ENCODE data around the gene CTNNA3. TPM values are rescaled to one million over a fixed set of nuclear protein-coding genes. Genes with fewer than 3 reads are reported as not detected.

CTNNA3 gene
- total RNA-seq, 2 donors from 2014 or later = not detected

DNA sequence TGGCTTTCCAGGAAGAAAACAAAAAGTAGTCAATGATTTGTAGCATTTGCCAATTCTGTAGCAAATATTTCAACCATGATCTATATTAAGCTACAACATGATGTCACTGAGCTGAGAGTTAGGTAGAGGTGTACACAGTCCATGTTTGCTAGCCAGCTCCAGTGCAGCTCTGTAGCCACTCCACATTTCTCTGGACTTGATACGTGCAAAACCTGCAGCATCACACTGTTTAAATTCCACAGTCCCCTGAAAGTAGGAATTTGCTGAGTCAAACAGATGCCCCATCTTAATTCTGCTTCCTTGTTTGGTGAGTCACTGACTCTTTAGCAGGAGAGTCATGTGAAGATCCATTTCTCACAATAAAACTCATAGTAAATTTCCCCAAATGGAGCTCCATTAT, 859.9 kb downstream of the CTNNA3 start:
- H3K27ac Mint-ChIP-seq = no peak overlapping the region
- H3K9me3 Mint-ChIP-seq = peaks cover 6% of the 10 kb centered on the region
- H3K4me1 Mint-ChIP-seq (ENCODE audit: low read depth in 2 of 2) = no peaks in the 10 kb centered on the region
- H3K27me3 Mint-ChIP-seq = no peaks in the 10 kb centered on the region
- ATAC-seq (no peak), DNase-seq (ENCODE audit: low spot score) (no peak)
- H3K36me3 Mint-ChIP-seq = no peaks in the 10 kb centered on the region
- H3K4me3 Mint-ChIP-seq = no peak overlapping the region

DNA sequence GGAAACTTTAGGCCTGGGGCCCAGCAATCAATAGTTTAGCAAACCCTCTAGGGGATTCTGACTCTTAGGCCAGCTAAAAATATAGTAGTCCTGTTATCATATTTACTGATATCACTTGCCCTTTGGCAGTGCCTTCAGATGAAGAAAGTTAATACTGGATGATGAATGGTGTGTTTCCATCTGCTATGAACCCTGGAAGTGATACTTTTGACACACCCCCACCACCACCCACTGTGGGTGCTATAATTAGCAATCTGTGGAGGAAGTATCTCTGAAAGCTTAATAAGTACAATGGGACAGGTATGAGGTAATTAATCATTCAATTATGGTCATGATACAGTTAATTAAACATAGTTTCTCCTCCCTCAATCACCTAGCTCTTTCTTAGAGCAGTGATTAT, 860.6 kb downstream of the CTNNA3 start:
- Mint-ChIP-seq H3K27me3 (no peaks in the 10 kb centered on the region), H3K9me3 (peaks cover 9% of the 10 kb centered on the region), H3K36me3 (no peaks in the 10 kb centered on the region), H3K4me3 (no peak overlapping the region), H3K4me1 (ENCODE audit: low read depth in 2 of 2) (no peaks in the 10 kb centered on the region), H3K27ac (no peak overlapping the region)
- DNase-seq (ENCODE audit: low spot score) (no peak), ATAC-seq (no peak)

DNA sequence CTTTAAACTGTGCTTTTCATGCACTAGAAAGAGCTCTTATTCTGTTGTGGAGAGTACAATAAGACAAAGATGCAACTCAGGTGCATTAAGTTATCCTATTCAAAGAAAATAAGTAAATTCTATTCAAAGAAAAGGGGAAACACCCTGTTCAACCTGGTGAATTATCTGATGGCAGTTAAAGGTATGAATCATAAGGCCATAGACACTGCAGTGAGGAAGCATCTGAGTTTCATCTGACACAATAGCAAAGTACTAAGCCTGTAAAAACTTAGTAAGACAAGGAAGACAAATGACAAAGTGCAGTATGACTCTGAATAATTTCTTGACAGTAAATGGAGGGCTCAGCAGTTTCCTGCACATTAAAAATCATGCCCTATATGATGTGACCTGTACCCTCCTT, 861.2 kb downstream of the CTNNA3 start:
- Mint-ChIP-seq H3K27me3 (no peaks in the 10 kb centered on the region), H3K9me3 (peaks cover 9% of the 10 kb centered on the region), H3K27ac (no peak overlapping the region), H3K36me3 (no peaks in the 10 kb centered on the region), H3K4me1 (ENCODE audit: low read depth in 2 of 2) (no peaks in the 10 kb centered on the region), H3K4me3 (no peak overlapping the region)
- no peak for ATAC-seq
- DNase-seq (ENCODE audit: low spot score) = no peak

DNA sequence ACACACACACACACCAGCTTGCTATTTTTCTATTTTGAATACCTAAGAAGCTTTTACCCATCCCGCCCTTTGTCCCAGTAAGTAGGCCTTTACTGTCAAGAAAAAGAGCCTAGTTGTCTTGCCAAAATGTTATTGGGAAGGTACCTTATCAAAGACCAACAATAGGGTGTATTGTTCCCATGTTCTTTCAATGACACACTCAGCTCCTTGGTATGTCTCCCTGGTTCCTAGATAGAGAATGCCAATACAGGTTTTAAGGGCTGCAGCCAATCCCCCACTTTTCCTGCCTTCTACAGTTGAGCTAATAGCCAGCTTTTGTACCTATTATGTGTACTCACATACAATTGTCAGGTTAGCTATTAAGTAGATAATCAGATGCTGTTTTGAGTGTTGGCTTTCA, 862.1 kb downstream of the CTNNA3 start:
- Mint-ChIP-seq H3K36me3 (no peaks in the 10 kb centered on the region), H3K27me3 (no peaks in the 10 kb centered on the region), H3K4me3 (no peak overlapping the region), H3K27ac (no peak overlapping the region), H3K9me3 (peaks cover 9% of the 10 kb centered on the region), H3K4me1 (ENCODE audit: low read depth in 2 of 2) (no peaks in the 10 kb centered on the region)
- DNase-seq (ENCODE audit: low spot score) (no peak), ATAC-seq (no peak)

DNA sequence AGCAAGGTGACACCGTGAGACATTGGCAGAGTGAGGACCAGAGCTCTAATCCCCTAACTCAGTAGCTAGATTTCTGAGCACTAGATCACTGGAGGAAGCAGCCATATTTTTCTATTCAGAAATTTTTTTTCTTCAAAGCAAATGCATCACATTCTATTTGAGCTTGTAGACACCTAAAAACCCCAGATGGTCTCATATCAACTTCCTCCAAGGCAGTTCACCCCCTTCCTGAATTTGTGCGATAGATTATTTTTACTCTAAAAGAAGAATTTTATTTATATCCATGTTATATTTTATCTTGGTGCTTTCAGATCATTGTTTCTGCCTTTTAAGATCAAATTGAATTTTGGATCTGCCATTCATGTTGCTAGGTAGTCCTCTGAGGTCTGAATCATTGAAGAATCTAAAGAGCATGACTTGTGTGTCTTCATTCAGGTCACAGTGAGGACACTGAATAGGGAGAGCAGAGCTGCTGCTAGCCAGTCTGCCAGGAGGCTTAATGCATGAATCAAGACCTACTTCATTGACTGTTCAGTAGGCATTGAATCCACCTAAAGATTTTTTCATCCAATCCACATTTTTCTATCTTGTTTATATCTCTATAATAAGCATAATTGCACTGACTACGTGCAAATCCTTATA, 863.1 kb downstream of the CTNNA3 start:
- H3K27me3 Mint-ChIP-seq = no peaks in the 10 kb centered on the region
- DNase-seq (ENCODE audit: low spot score) = no peak
- no peaks in the 10 kb centered on the region for H3K36me3 Mint-ChIP-seq
- H3K4me1 Mint-ChIP-seq (ENCODE audit: low read depth in 2 of 2) = no peaks in the 10 kb centered on the region
- no peak overlapping the region for H3K4me3 Mint-ChIP-seq
- ATAC-seq = no peak
- peaks cover 10% of the 10 kb centered on the region for H3K9me3 Mint-ChIP-seq
- no peak overlapping the region for H3K27ac Mint-ChIP-seq

DNA sequence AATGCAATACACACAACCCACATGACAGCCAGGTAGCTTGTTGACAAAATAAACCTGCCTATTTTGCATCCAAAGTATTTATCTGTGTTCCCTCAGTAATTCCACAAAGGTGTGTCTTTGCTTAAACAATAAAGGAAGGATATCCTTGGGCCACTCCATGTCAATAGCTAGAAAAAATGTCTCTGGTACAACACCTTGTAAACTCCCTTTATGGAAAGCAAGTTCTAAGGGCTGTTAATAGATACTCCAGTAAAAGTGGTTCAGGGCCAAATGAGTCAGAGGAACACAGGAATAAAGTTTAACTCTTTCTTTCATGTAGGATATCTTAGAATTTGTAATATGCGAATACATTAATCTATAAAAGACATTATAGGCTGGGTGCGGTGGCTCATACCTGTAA, 867.0 kb downstream of the CTNNA3 start:
- Mint-ChIP-seq H3K9me3 (peaks cover 16% of the 10 kb centered on the region), H3K36me3 (no peaks in the 10 kb centered on the region), H3K27ac (no peak overlapping the region), H3K4me3 (no peak overlapping the region), H3K27me3 (no peaks in the 10 kb centered on the region), H3K4me1 (ENCODE audit: low read depth in 2 of 2) (no peaks in the 10 kb centered on the region)
- DNase-seq (ENCODE audit: low spot score) = no peak
- no peak for ATAC-seq

DNA sequence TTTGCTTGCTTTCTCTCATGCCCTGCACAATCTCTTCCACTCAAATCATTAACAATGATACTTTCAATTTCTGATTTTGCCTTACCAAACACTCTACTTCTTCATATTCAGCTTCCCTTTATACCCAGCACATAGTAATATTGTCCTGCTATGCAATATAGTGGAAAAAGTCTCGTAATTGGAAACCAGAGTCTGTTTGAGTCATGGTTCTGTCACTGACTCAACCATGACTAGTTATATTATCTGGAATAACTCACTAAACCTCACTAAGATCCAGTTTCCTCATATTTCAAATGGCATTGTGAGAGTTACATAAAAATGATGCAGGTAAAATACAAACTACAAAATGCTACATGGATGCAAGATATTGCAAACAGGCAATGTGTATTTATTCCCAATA, 868.6 kb downstream of the CTNNA3 start:
- H3K4me1 Mint-ChIP-seq (ENCODE audit: low read depth in 2 of 2) = no peaks in the 10 kb centered on the region
- H3K9me3 Mint-ChIP-seq = peaks cover 19% of the 10 kb centered on the region
- DNase-seq (ENCODE audit: low spot score) (no peak), ATAC-seq (no peak)
- no peak overlapping the region for H3K4me3 Mint-ChIP-seq
- H3K36me3 Mint-ChIP-seq = no peaks in the 10 kb centered on the region
- no peaks in the 10 kb centered on the region for H3K27me3 Mint-ChIP-seq
- H3K27ac Mint-ChIP-seq = no peak overlapping the region

DNA sequence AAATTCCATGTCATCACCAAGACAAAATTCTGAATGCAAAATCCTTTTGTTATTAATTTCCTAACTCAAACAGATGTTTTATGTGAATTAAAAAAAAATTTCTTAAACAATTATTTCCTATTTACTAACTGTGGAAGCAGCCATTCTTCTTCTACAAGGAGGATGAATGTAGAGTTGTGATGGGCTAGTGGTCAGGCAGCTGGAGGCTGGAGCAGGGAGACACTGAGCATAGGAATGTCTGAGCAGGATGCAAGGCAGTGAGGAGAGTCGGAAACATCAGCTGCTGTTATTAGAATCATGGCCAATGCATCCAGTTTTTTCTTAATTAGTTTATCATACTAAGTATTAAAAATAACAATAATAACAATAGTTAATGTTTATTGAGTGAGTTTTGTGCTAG, 872.7 kb downstream of the CTNNA3 start:
- no peak overlapping the region for H3K4me3 Mint-ChIP-seq
- ATAC-seq = no peak

DNA sequence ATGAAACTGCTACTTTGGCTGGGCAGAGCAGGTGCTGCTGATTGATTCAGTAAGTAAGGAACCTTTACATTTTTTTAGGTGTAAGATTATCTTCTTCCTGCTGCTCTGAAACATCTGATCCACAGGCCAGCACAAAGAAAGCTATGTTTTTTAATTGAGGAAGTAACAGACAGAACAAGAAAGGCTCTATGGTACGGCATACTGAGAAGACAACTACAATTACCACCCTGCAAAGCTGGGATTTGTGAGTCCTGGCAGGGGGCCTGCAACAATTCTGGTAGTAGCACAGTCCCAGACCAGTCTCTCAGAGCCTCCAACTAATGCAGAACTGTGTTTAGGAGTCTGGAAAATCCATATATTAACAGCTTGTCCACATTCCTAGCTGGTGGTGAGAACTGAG, 873.2 kb downstream of the CTNNA3 start:
- H3K27ac Mint-ChIP-seq = no peak overlapping the region
- peaks cover 8% of the 10 kb centered on the region for H3K9me3 Mint-ChIP-seq
- no peak for ATAC-seq
- no peaks in the 10 kb centered on the region for H3K27me3 Mint-ChIP-seq
- no peak overlapping the region for H3K4me3 Mint-ChIP-seq
- no peaks in the 10 kb centered on the region for H3K4me1 Mint-ChIP-seq (ENCODE audit: low read depth in 2 of 2)
- DNase-seq (ENCODE audit: low spot score) = no peak
- H3K36me3 Mint-ChIP-seq = no peaks in the 10 kb centered on the region

More for the DNA sequence above, 872.7 kb downstream of the CTNNA3 start:
- Mint-ChIP-seq H3K9me3 (peaks cover 10% of the 10 kb centered on the region), H3K4me1 (ENCODE audit: low read depth in 2 of 2) (no peaks in the 10 kb centered on the region), H3K36me3 (no peaks in the 10 kb centered on the region), H3K27ac (no peak overlapping the region), H3K27me3 (no peaks in the 10 kb centered on the region)
- DNase-seq (ENCODE audit: low spot score) = no peak

DNA sequence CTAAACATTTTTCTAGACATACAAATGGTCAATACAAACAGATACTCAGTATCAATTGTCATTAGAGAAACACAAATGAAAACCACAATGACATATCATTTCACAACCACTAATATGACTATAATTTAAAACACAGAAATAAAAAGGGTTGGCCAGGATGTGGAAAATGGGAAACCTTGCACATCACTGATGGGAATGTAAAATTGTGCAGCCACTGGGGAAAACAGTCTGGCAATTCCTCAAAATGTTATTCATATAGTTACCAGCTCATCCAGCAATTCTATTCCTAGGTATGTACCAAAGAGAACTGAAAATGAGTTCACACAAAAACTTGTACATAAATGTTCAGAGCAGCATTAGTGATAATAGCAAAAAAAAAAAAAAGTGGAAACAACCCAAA, 876.3 kb downstream of the CTNNA3 start:
- Mint-ChIP-seq H3K27ac (no peak overlapping the region), H3K4me1 (ENCODE audit: low read depth in 2 of 2) (no peaks in the 10 kb centered on the region), H3K27me3 (no peaks in the 10 kb centered on the region), H3K36me3 (no peaks in the 10 kb centered on the region), H3K9me3 (peaks cover 3% of the 10 kb centered on the region), H3K4me3 (no peak overlapping the region)
- no peak for DNase-seq (ENCODE audit: low spot score)
- no peak for ATAC-seq

DNA sequence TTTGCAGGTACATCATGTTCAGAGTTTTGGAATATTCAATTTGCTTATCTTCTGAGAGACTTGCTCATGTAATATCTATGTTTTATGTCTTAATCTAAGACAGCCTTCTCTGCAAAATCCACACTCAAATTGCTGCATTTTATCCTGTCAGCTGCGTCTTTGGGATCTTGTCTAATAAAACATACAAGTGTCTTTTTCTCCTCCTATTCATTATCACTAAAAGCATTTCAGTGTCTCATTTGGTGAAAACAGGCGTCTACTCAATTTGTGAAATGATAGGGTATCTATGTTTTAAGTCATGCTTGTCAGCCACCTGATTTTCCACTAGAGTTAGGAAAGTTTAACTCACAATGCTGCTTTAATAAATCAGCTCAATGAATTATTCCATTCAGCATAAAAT, 882.9 kb downstream of the CTNNA3 start:
- H3K36me3 Mint-ChIP-seq = no peaks in the 10 kb centered on the region
- ATAC-seq (no peak), DNase-seq (ENCODE audit: low spot score) (no peak)
- no peak overlapping the region for H3K27ac Mint-ChIP-seq
- no peaks in the 10 kb centered on the region for H3K4me1 Mint-ChIP-seq (ENCODE audit: low read depth in 2 of 2)
- no peaks in the 10 kb centered on the region for H3K27me3 Mint-ChIP-seq
- peaks cover 14% of the 10 kb centered on the region for H3K9me3 Mint-ChIP-seq
- no peak overlapping the region for H3K4me3 Mint-ChIP-seq

DNA sequence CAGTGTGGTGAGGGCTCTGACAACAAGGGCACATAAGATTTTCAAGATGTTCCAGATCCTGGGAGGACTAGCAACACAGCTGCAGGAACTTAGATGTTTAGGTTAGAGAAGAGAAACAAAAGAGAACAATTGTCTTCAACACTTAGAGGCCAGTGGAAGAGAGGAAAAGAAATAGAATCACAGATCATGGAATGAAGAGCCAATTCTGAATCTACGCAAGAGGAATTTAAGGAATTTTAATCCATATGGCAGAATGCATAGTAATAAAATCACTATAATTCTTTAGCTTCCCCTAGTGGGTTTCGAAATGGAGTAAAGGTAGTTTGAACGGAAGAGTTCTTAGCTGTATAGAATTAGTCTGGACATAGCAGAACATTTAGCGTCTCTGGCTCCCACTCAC, 884.8 kb downstream of the CTNNA3 start:
- no peak for DNase-seq (ENCODE audit: low spot score)
- peaks cover 14% of the 10 kb centered on the region for H3K9me3 Mint-ChIP-seq
- no peak overlapping the region for H3K27ac Mint-ChIP-seq
- no peak for ATAC-seq
- no peaks in the 10 kb centered on the region for H3K4me1 Mint-ChIP-seq (ENCODE audit: low read depth in 2 of 2)
- H3K4me3 Mint-ChIP-seq = no peak overlapping the region
- H3K36me3 Mint-ChIP-seq = no peaks in the 10 kb centered on the region
- no peaks in the 10 kb centered on the region for H3K27me3 Mint-ChIP-seq

DNA sequence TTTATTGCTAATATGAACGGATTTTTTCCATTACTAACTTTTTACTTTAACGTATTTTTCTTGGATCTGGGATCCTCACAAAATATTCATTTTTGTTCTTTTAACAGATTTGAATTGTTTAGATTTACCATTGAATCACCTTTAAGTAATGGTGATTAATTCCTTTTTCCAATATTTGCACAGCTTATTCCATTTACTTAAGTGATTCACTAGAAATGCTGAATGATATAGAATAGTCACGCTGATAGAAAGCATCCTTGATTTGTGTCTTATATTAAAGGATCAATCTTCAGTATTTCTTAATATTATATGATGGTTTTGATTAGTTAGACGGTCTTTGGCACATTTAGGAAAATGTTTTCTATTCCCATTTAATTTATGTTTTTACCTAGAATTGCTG, 886.6 kb downstream of the CTNNA3 start:
- H3K27me3 Mint-ChIP-seq = no peaks in the 10 kb centered on the region
- ATAC-seq (no peak), DNase-seq (ENCODE audit: low spot score) (no peak)
- H3K4me3 Mint-ChIP-seq = no peak overlapping the region
- no peak overlapping the region for H3K27ac Mint-ChIP-seq
- H3K9me3 Mint-ChIP-seq = peaks cover 14% of the 10 kb centered on the region
- H3K4me1 Mint-ChIP-seq (ENCODE audit: low read depth in 2 of 2) = no peaks in the 10 kb centered on the region
- H3K36me3 Mint-ChIP-seq = no peaks in the 10 kb centered on the region

DNA sequence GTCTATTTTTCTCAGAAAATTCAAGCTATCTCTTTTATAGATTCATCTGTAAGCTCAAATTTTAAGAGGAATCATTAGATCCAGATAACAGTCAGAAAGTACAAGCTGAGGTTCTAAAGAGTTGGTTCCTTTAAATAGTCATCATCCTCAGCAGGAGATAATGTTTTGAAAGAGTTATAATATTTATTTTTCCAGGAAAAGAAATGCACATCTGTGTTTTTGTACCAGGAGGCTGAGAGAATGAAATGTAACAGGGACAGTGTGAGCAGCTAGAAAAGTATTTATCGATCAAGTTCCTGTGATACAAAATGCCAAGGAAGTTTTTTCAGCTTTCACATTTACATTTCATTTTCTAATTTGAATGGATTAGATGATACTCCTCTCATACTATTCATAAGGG, 890.4 kb downstream of the CTNNA3 start:
- peaks cover 8% of the 10 kb centered on the region for H3K9me3 Mint-ChIP-seq
- DNase-seq (ENCODE audit: low spot score) = no peak
- H3K27ac Mint-ChIP-seq = no peak overlapping the region
- peaks cover 5% of the 10 kb centered on the region for H3K36me3 Mint-ChIP-seq
- no peak overlapping the region for H3K4me3 Mint-ChIP-seq
- H3K27me3 Mint-ChIP-seq = no peaks in the 10 kb centered on the region
- no peak for ATAC-seq
- H3K4me1 Mint-ChIP-seq (ENCODE audit: low read depth in 2 of 2) = no peaks in the 10 kb centered on the region

DNA sequence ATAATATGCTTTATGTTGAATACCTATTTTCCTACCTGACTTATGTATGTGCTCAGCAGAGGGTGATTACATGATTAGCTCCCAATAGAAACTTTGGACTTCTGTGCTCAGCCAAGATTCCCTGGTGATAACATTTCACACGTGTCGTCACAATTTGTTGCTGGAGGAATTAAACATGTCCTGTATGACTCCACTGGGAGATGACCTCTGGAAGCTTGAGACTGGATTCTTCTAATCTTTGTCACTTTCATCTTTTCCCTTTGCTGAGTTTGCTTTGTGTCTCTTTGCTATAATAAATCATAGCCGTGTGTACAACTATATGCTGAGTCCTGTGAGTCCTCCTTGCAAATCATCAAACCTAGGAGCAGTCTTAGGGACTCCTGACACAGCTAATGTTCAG, 891.0 kb downstream of the CTNNA3 start:
- Mint-ChIP-seq H3K27ac (no peak overlapping the region), H3K27me3 (no peaks in the 10 kb centered on the region), H3K4me1 (ENCODE audit: low read depth in 2 of 2) (no peaks in the 10 kb centered on the region), H3K9me3 (peaks cover 4% of the 10 kb centered on the region), H3K36me3 (peaks cover 5% of the 10 kb centered on the region), H3K4me3 (no peak overlapping the region)
- ATAC-seq (no peak), DNase-seq (ENCODE audit: low spot score) (no peak)

All from natural killer cell treated with Interleukin-12 subunit alpha and Interleukin-12 subunit beta and Interleukin-15 and Interleukin-18, amount 100 ng/mL, for 72 hours (primary cell).